ENCODE results near the gene MAN2A2. TPM values are rescaled to one million over a fixed set of nuclear protein-coding genes. Genes with fewer than 3 reads are reported as not detected.

The MAN2A2 gene
- total RNA-seq, 1 donor from 2014 or later: 18.5 TPM

DNA sequence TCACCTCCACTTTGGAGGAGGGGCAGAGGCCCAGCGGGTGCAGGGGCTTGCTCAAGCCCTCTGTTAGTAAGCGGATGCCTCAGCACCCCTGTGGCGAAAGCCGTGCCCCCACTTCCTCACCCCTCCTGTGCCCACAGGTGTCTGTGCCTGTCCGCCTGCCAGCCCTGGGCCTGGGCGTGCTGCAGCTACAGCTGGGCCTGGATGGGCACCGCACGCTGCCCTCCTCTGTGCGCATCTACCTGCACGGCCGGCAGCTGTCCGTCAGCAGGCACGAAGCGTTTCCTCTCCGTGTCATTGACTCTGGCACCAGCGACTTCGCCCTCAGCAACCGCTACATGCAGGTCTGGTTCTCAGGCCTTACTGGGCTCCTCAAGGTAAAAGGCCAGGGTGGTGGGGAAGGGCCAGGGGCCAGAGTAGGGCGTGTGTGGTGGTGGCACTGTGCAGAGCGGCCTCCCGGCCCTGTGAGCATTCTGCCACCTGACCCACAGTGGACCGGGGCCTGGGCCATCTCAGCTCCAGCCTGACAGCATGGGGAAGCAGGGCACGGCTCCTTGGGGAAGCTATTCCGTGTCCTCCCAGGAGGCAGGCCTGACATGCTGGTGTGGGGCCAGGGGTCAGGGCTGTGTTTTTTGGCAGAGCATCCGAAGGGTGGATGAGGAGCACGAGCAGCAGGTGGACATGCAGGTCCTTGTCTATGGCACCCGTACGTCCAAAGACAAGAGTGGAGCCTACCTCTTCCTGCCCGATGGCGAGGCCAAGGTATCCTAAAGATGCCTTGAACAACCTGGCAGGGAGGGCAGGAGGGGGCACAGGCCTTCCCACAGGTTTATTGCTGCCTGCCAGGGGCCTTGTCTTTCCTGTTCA, 9.0 kb downstream of the MAN2A2 start:
- Histone ChIP-seq H3K9ac (ENCODE audit: low read length) (no peak overlapping the region), H3K4me2 (ENCODE audit: low read length) (no peak overlapping the region), H3K27ac (ENCODE audit: low read depth, low read length) (no peak overlapping the region), H3K79me2 (ENCODE audit: insufficient read depth, low read length) (no peaks in the 10 kb centered on the region), H3K4me3 (ENCODE audit: insufficient read depth, low read depth, low read length) (no peak overlapping the region), H3K36me3 (ENCODE audit: insufficient read depth, low read length) (no peaks in the 10 kb centered on the region), H3K27me3 (ENCODE audit: insufficient read depth, low read length) (no peaks in the 10 kb centered on the region), H4K20me1 (ENCODE audit: insufficient read depth, low read length) (no peaks in the 10 kb centered on the region), H3K9me3 (ENCODE audit: insufficient read depth, low read depth, low read length) (no peaks in the 10 kb centered on the region), H2AFZ (ENCODE audit: low read depth, low read length) (no peak overlapping the region), H3K4me1 (ENCODE audit: insufficient read depth, low read length) (peaks cover 7% of the 10 kb centered on the region)
- Mint-ChIP-seq H3K9me3 (ENCODE audit: unreplicated experiment) (no peaks in the 10 kb centered on the region), H3K4me3 (ENCODE audit: unreplicated experiment) (no peak overlapping the region), H3K27me3 (ENCODE audit: low read depth, unreplicated experiment) (no peaks in the 10 kb centered on the region), H3K36me3 (ENCODE audit: low read depth, unreplicated experiment) (peaks cover 11% of the 10 kb centered on the region), H3K4me1 (ENCODE audit: low read depth, unreplicated experiment) (peaks cover 15% of the 10 kb centered on the region), H3K27ac (ENCODE audit: unreplicated experiment) (no peak overlapping the region)
- TF ChIP-seq, protein P1, sequence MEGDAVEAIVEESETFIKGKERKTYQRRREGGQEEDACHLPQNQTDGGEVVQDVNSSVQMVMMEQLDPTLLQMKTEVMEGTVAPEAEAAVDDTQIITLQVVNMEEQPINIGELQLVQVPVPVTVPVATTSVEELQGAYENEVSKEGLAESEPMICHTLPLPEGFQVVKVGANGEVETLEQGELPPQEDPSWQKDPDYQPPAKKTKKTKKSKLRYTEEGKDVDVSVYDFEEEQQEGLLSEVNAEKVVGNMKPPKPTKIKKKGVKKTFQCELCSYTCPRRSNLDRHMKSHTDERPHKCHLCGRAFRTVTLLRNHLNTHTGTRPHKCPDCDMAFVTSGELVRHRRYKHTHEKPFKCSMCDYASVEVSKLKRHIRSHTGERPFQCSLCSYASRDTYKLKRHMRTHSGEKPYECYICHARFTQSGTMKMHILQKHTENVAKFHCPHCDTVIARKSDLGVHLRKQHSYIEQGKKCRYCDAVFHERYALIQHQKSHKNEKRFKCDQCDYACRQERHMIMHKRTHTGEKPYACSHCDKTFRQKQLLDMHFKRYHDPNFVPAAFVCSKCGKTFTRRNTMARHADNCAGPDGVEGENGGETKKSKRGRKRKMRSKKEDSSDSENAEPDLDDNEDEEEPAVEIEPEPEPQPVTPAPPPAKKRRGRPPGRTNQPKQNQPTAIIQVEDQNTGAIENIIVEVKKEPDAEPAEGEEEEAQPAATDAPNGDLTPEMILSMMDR (IDR thresholded peaks at IDR 0.05; ENCODE audit: insufficient read depth, low read depth, low read length): no peak
- TF ChIP-seq EZH2 (IDR thresholded peaks at IDR 0.05; ENCODE audit: insufficient read depth, low read length): no peak
- FAIRE-seq: no peak
- DNase-seq (ENCODE audit: low read depth): no peak

DNA sequence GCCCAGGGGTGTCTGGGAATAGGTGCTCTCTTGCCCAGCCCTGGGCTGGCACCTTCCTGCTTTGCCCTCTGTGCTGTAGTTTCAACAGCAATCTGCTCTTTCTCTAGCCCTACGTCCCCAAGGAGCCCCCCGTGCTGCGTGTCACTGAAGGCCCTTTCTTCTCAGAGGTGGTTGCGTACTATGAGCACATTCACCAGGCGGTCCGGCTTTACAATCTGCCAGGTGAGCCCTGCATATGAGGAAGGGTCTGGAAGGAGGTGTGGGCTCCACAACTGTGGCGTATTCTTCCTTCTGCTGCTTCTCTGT, 9.6 kb downstream of the MAN2A2 start:
- Mint-ChIP-seq H3K4me1 (ENCODE audit: low read depth, unreplicated experiment) (peaks cover 17% of the 10 kb centered on the region), H3K27ac (ENCODE audit: unreplicated experiment) (no peak overlapping the region), H3K27me3 (ENCODE audit: low read depth, unreplicated experiment) (no peaks in the 10 kb centered on the region), H3K4me3 (ENCODE audit: unreplicated experiment) (no peak overlapping the region), H3K9me3 (ENCODE audit: unreplicated experiment) (no peaks in the 10 kb centered on the region), H3K36me3 (ENCODE audit: low read depth, unreplicated experiment) (peaks cover 10% of the 10 kb centered on the region)
- DNase-seq (ENCODE audit: low read depth) (no peak), FAIRE-seq (no peak)
- Histone ChIP-seq H3K27ac (ENCODE audit: low read depth, low read length) (no peak overlapping the region), H3K4me2 (ENCODE audit: low read length) (no peak overlapping the region), H3K9ac (ENCODE audit: low read length) (no peak overlapping the region), H2AFZ (ENCODE audit: low read depth, low read length) (no peak overlapping the region), H3K27me3 (ENCODE audit: insufficient read depth, low read length) (no peaks in the 10 kb centered on the region), H3K79me2 (ENCODE audit: insufficient read depth, low read length) (no peaks in the 10 kb centered on the region), H3K4me1 (ENCODE audit: insufficient read depth, low read length) (peaks cover 7% of the 10 kb centered on the region), H3K9me3 (ENCODE audit: insufficient read depth, low read depth, low read length) (no peaks in the 10 kb centered on the region), H3K4me3 (ENCODE audit: insufficient read depth, low read depth, low read length) (no peak overlapping the region), H3K36me3 (ENCODE audit: insufficient read depth, low read length) (no peaks in the 10 kb centered on the region), H4K20me1 (ENCODE audit: insufficient read depth, low read length) (no peaks in the 10 kb centered on the region)
- no peak for TF ChIP-seq EZH2 (IDR thresholded peaks at IDR 0.05; ENCODE audit: insufficient read depth, low read length)
- TF ChIP-seq, protein P1 (IDR thresholded peaks at IDR 0.05; ENCODE audit: insufficient read depth, low read depth, low read length): no peak

DNA sequence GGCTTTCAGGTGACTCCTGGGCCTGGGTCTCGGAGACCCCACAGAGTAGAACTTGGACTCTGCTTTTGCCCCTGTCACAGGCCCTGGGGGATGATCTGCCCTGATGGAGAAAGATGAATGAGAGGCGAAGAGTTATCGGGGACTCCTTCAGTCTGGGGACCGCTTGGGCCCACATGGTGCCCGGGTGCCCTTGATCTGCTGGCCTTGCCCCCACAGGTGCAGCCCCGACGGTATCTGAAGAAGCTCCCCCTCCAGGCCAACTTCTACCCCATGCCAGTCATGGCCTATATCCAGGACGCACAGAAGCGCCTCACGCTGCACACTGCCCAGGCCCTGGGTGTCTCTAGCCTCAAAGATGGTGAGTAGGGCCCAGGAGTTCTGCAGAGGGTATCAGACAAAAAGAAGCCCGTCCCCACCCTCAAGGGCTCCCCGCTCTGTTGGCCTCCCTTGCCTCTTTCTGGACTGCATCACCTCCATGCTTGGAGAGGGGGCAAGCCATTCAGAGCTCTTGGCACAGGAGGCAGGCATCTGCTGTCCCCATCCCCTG, 10.4 kb downstream of the MAN2A2 start:
- Mint-ChIP-seq H3K27ac (ENCODE audit: unreplicated experiment) (no peak overlapping the region), H3K4me3 (ENCODE audit: unreplicated experiment) (no peak overlapping the region), H3K27me3 (ENCODE audit: low read depth, unreplicated experiment) (no peaks in the 10 kb centered on the region), H3K9me3 (ENCODE audit: unreplicated experiment) (no peaks in the 10 kb centered on the region), H3K4me1 (ENCODE audit: low read depth, unreplicated experiment) (peaks cover 17% of the 10 kb centered on the region), H3K36me3 (ENCODE audit: low read depth, unreplicated experiment) (peaks cover 10% of the 10 kb centered on the region)
- FAIRE-seq (no peak), DNase-seq (ENCODE audit: low read depth) (no peak)
- Histone ChIP-seq H3K79me2 (ENCODE audit: insufficient read depth, low read length) (no peaks in the 10 kb centered on the region), H3K27ac (ENCODE audit: low read depth, low read length) (no peak overlapping the region), H3K4me3 (ENCODE audit: insufficient read depth, low read depth, low read length) (no peak overlapping the region), H3K9me3 (ENCODE audit: insufficient read depth, low read depth, low read length) (no peaks in the 10 kb centered on the region), H3K4me2 (ENCODE audit: low read length) (no peak overlapping the region), H3K36me3 (ENCODE audit: insufficient read depth, low read length) (no peaks in the 10 kb centered on the region), H4K20me1 (ENCODE audit: insufficient read depth, low read length) (no peaks in the 10 kb centered on the region), H3K9ac (ENCODE audit: low read length) (no peak overlapping the region), H3K4me1 (ENCODE audit: insufficient read depth, low read length) (peaks cover 7% of the 10 kb centered on the region), H3K27me3 (ENCODE audit: insufficient read depth, low read length) (no peaks in the 10 kb centered on the region), H2AFZ (ENCODE audit: low read depth, low read length) (no peak overlapping the region)
- TF ChIP-seq, protein P1 (IDR thresholded peaks at IDR 0.05; ENCODE audit: insufficient read depth, low read depth, low read length): no peak
- TF ChIP-seq EZH2 (IDR thresholded peaks at IDR 0.05; ENCODE audit: insufficient read depth, low read length): no peak
